ENCODE results near the gene ECT2.
"Not testable (repeated sequence)": the region's sequence is repeated elsewhere in the genome, so short reads cannot be mapped to it uniquely, and the experiment has no call there.

Gene ECT2

DNA sequence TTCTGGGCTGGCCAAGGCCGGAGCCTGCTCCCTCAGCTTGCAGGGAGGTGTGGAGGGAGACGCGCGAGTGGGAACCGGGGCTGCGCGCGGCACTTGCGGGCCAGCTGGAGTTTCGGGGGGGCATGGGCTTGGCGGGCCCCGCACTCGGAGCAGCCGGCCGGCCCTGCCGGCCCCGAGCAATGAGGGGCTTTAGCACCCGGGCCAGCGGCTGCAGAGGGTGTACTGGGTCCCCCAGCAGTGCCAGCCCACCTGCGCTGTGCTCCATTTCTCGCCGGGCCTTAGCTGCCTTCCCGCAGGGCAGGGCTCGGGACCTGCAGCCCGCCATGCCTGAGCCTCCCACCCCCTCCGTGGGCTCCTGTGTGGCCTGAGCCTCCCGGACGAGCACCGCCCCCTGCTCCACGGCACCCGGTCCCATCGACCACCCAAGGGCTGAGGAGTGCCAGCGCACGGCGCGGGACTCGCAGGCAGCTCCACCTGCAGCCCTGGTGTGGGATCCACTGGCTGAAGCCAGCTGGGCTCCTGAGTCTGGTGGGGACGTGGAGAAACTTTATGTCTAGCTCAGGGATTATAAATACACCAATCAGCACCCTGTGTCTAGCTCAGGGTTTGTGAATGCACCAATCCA is 116.3 kb downstream of the ECT2 start:
- DNase-seq, result not testable (repeated sequence)

DNA sequence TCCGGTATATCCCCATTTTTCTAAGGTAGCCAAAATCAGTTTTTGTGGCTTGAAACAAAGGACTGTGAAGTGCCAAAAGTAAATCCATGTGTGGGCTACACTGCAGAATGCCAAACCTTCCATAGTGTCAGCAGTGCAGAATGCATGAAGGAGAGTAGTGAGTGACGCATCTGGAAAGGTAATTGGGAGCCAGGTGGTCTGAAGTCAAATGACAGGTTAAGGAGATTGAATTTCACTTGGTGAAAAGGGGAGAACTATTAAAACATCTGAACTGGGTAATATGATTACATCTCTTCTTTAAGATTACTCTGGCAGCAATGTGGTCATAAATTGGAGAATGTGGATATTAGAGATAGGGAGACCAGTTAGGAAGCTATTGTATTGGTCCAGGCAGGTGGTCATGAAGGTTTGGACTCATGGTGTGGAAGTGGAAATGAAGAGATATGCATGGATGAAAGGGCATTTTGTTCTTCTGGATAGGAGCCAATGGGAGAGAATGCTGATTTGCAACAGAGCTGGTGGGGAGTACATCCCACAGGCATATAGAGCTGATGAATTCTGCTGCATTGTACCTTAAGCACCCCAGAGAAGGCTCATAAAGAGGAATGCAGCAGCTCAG is 118.2 kb downstream of the ECT2 start:
- peak; percentile 28 to 79 for DNase-seq

DNA sequence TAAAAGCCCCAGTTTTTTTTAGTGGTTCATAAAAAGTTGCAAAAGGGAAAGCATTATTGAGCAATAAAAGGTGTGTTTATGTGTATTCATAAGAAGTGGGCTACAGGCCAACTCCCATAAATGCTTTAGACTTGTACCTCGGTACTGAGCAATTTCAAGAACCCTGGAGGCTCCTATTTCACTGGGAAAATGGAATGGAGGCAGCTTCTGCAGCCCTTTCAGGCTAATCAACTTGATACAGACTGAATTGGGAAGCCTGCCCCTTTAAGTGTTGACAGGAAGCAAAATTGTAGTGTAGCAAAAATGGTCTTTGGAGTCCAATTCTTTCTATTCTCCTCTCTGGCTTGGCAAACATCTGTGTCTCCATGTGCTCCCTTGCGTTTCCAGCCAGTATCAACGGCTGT is 118.8 kb downstream of the ECT2 start:
- peak in 1 of 2 experiments; percentile 60 for DNase-seq

DNA sequence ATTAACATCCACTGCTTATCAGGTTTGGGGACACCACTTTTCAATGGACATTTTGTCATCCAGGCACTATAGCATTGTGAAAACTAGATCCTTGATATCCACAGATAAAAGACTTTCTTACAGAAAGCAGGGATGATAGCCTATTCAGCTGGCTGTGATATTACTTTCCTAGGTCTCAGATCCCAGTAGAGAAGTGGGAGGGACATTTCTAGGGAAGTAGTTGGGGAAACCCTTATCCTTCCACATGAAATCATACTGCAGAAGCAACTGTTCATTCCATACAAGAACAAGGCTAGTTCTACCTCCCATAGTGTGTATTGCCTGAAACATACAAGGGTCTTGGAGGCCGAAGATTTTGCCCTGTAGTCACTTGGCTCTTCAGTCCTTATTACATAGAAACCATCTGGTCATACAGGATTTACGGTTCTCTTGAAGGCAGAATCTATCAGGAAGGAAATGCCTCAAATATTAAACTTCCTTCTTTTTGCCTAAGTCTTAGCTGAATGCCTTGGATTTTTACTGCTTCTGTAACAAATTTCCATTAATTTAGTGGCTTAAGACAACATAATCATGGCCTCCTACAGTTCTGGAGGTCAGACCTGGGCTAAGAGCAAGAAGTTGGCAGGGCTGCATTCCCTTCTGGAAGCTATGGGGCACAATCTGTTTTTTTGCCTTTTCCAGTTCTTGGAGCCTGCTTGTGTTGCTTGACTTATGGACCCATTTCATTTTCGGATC is 119.4 kb downstream of the ECT2 start:
- DNase-seq, result no peak
